ENCODE measurements around the gene ABCB11. TPM values are rescaled to one million over a fixed set of nuclear protein-coding genes. Genes with fewer than 3 reads are reported as not detected.

ABCB11 gene
- total RNA-seq, 1 donor from 2014 or later, result 0.05 TPM

DNA sequence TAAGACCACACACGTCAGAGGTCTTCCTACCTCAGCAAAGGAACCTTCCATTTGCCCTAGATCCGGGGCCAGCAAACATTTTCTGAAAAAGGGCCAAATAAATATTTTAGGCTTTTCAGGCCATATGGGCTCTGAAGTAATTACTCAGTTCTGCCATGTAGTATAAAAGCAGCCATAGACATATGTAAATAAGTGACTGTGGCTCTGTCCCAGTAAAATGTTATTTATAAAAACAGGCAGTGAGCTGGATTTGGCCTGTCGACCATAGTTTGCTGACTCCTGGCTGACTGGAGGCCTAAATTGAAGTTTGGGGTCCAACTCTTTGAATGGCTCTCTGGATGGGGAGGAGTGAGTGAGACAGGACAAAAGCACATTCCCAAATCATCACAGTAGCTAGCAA lies 49.5 kb downstream of the ABCB11 start:
- Histone ChIP-seq H3K4me3 (no peak overlapping the region), H3K36me3 (no peaks in the 10 kb centered on the region)
- intact Hi-C loops (cut with micrococcal nuclease), result no loop called here

DNA sequence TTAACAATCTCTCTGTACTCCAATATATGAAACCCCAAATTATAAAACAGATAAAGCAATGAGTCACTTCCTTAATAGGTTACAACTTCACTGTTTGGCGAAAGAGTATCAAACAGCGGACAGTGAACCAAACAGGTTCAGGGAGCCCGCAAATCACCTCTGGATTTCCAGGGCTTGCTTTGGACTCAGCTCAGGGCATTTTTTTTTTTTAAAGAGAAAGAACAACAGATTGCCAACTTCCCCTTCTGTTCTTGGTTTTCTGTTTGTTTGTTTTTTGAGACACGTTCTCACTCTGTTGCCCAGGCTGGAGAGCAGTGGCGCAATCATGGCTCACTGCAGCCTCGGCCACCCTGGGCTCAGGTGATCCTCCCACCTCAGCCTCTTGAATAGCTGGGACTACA lies 52.7 kb downstream of the ABCB11 start:
- no peak overlapping the region for H3K4me3 ChIP-seq
- TF ChIP-seq, protein P1, sequence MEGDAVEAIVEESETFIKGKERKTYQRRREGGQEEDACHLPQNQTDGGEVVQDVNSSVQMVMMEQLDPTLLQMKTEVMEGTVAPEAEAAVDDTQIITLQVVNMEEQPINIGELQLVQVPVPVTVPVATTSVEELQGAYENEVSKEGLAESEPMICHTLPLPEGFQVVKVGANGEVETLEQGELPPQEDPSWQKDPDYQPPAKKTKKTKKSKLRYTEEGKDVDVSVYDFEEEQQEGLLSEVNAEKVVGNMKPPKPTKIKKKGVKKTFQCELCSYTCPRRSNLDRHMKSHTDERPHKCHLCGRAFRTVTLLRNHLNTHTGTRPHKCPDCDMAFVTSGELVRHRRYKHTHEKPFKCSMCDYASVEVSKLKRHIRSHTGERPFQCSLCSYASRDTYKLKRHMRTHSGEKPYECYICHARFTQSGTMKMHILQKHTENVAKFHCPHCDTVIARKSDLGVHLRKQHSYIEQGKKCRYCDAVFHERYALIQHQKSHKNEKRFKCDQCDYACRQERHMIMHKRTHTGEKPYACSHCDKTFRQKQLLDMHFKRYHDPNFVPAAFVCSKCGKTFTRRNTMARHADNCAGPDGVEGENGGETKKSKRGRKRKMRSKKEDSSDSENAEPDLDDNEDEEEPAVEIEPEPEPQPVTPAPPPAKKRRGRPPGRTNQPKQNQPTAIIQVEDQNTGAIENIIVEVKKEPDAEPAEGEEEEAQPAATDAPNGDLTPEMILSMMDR (IDR thresholded peaks at IDR 0.05; ENCODE audit: borderline replicate concordance), result no peak
- no peak overlapping the region for H3K27ac ChIP-seq (replicated peaks)
- DNase-seq, result no peak
- no peaks in the 10 kb centered on the region for H3K36me3 ChIP-seq
- intact Hi-C loops (cut with micrococcal nuclease), result no loop called here
- no peaks in the 10 kb centered on the region for H3K9me3 ChIP-seq (replicated peaks)
- no peaks in the 10 kb centered on the region for H3K27me3 ChIP-seq (ENCODE audit: low read depth)
- peaks cover 5% of the 10 kb centered on the region for H3K4me1 ChIP-seq

More for the DNA sequence above, 49.5 kb downstream of the ABCB11 start:
- no peak for DNase-seq
- TF ChIP-seq, protein P1 (IDR thresholded peaks at IDR 0.05; ENCODE audit: borderline replicate concordance), result no peak
- no peaks in the 10 kb centered on the region for H3K9me3 ChIP-seq (replicated peaks)
- H3K4me1 ChIP-seq, result no peaks in the 10 kb centered on the region
- no peak overlapping the region for H3K27ac ChIP-seq (replicated peaks)
- no peaks in the 10 kb centered on the region for H3K27me3 ChIP-seq (ENCODE audit: low read depth)

DNA sequence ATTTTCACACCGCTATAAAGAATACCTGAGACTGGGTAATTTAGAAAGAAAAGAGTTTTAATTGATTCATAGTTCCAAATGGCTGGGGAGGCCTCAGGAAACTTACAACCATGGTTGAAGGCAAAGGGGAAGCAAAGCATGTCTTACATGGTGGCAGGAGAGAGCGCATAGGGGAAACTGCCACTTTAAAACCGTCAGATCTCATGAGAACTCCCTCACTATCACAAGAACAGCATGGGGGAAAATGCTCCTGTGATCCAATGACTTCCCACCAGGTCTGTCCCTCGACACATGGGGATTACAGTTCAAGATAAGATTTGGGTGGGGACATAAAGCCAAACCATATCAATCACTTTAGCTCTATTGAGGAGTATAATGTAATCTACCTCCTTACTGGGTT lies 53.5 kb downstream of the ABCB11 start:
- no peak overlapping the region for H3K27ac ChIP-seq (replicated peaks)
- H3K27me3 ChIP-seq (ENCODE audit: low read depth), result no peaks in the 10 kb centered on the region
- peaks cover 5% of the 10 kb centered on the region for H3K4me1 ChIP-seq
- H3K9me3 ChIP-seq (replicated peaks), result no peaks in the 10 kb centered on the region
- no peaks in the 10 kb centered on the region for H3K36me3 ChIP-seq
- no peak for DNase-seq
- H3K4me3 ChIP-seq, result no peak overlapping the region
- intact Hi-C loops (cut with micrococcal nuclease), result no loop called here
- TF ChIP-seq, protein P1 (IDR thresholded peaks at IDR 0.05; ENCODE audit: borderline replicate concordance), result no peak

DNA sequence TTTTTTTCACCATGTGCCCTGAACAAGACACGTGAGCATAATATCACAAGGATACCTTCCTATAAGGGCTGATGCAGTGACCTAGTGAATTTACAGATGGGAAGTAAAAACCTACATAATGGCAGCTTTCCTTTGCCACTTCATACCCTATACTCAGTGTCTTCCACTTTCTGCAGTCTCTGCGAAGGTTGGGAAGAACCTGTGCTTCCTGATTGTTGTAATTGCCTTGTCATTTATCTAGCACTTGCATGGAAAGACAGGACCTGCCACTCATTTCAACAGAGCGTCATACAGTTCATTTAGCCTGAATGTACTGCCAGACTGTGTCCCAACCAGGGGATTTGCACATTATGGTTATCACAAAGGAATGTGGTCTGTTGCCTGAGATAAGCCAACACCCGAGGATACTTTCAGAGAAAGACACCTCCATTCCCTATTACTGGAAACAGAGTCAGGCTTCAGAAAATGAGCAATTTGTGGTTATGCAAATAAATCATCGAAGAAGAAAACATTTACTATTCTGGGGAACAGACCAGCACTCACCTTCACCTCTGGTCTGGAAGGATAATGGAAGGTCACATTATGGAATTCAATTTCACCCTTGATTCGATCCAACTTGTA lies 55.0 kb downstream of the ABCB11 start:
- no peaks in the 10 kb centered on the region for H3K36me3 ChIP-seq
- no peak for DNase-seq
- H3K4me3 ChIP-seq, result no peak overlapping the region
- TF ChIP-seq, protein P1 (IDR thresholded peaks at IDR 0.05; ENCODE audit: borderline replicate concordance), result no peak
- peaks cover 5% of the 10 kb centered on the region for H3K4me1 ChIP-seq
- intact Hi-C loops (cut with micrococcal nuclease), result no loop called here
- peak overlapping the region; percentile 28 for H3K27ac ChIP-seq (replicated peaks)
- H3K27me3 ChIP-seq (ENCODE audit: low read depth), result no peaks in the 10 kb centered on the region
- H3K9me3 ChIP-seq (replicated peaks), result no peaks in the 10 kb centered on the region

DNA sequence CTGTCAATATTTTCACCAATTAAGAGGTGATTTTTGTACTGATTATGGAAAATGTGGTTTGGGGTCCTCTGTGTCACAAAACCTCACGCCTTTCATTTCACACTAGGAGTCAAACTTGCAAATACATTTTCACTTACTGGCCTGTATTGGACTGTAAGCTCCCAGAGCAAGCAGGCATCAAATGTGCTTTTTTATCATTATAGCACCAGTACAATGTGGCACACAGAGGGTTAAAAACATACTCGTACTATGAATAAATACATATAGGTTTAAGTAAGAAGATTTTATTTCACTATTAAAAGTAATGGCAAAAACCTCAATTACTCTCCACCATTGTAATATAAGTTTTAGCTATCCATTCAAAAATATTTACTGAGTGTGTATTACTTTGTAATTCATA lies 56.7 kb downstream of the ABCB11 start:
- no peaks in the 10 kb centered on the region for H3K36me3 ChIP-seq
- H3K9me3 ChIP-seq (replicated peaks), result no peaks in the 10 kb centered on the region
- DNase-seq, result no peak
- TF ChIP-seq, protein P1 (IDR thresholded peaks at IDR 0.05; ENCODE audit: borderline replicate concordance), result no peak
- no peak overlapping the region for H3K4me3 ChIP-seq
- H3K27me3 ChIP-seq (ENCODE audit: low read depth), result no peaks in the 10 kb centered on the region
- H3K27ac ChIP-seq (replicated peaks), result no peak overlapping the region
- intact Hi-C loops (cut with micrococcal nuclease), result no loop called here
- H3K4me1 ChIP-seq, result peaks cover 5% of the 10 kb centered on the region
